Stimulated activated CD8-positive, alpha-beta memory T cell treated with anti-CD3 and anti-CD28 coated beads, Interleukin-12 subunit alpha, Interleukin-12 subunit beta, amount 100 ng/mL, for 4 hours (primary cell): Measurements from ENCODE around the gene TSKU.

ENCODE experiments used
- DNase-seq: peaks from one replicate; pipeline ENCODE4 v3.0.0-alpha.2; 2020; ENCODE audit warnings: low read depth

Gene TSKU

DNA sequence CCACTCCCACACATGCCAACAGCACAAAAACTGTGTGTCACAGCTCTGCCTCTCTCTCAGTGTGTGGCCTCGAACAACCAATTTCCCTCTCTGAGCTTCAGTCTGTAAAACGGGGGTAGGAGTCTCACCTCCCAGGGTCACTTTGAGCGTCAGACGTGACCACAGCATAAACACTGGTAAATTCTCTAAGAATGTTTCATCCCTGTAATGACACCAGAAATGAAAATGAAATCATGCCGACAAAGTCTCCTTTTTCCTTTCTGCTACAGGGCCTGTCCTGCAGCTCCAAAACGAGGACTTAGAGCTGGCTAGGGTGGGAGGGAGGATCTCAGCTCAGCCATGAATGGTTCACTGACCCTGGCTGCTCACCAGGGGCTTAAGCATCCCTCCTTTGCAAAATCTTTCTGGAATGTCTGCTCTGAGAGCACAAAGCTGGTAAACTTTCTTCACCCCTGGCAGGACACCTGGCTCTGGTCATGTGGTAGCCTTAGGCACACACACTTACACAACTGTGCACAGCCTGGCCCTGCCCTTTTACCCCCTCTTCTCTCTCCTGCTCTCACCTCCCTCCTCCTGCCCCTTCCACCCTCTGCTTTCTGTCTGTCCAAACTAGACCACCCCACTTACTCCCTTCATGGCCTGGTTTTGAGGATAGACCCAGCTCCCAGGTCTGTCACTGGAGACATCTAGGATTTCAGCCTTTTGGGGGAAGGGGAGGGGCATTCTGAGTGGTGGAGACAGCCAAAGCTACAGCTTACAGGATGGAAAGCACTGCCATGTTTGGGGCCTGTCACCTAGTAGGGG lies 12.3 kb upstream of the TSKU start:
- DNase-seq, result no peak

DNA sequence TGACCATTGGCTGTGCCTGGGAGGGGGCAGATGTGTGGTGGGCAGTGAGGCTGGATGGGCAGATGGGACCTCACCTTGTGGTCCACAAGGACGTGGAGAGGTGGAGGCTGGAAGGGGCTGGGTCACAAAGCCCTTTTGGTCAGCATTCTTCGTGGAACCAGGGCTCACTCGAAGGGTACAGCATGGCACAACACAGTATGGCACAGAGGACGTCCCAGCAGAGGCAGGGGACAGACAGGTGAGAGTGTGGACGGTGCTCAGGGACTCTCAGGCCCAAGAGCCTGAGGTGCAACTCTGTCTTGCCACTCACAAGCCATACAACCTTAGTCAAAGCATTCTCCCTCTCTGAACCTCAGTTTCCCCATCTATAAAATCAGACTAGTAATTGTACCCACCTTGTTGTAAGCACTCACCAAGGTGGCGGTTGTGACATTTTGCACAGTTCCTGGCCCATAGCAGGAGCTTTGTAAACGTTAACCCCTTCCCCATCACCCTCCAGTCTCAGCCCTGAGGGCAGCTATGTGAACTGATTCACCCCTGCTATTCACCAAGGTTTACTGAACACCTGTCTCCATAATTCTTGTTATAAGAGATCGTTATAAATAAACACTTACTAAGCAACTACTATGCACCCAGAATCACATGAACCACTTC lies 11.6 kb upstream of the TSKU start:
- DNase-seq, result no peak

- DNase-seq, result no peak
These were observed 10.9 kb upstream of the TSKU start for GRCh38 chr11:76772100-76772782.

- DNase-seq, result no peak
These were observed 10.4 kb upstream of the TSKU start for GRCh38 chr11:76772783-76773106.

GRCh38 chr11:76773921-76774361 lies 9.2 kb upstream of the TSKU start:
- DNase-seq, result no peak

- DNase-seq, result no peak
These were observed 6.7 kb upstream of the TSKU start for GRCh38 chr11:76776472-76776871.

DNA sequence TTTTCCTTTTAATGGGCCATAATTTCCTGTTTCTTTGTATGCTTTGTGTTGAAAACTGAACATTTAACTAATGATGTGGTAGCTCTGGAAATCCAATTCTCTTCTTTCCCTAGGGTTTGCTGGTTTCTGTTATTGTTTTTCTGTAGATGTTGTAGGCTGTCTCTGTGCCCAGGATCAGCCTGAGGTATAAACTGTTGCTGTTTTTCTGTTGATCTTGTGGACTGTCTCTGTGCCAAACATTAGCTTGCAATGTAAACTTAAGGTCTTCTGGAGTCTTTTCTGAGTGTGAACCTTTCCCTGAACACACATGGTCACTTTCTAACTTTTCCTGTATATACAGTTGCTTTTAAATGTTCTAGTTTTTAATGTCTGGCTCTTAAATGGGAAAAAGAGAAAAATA lies 5.9 kb upstream of the TSKU start:
- DNase-seq, result no peak

DNA sequence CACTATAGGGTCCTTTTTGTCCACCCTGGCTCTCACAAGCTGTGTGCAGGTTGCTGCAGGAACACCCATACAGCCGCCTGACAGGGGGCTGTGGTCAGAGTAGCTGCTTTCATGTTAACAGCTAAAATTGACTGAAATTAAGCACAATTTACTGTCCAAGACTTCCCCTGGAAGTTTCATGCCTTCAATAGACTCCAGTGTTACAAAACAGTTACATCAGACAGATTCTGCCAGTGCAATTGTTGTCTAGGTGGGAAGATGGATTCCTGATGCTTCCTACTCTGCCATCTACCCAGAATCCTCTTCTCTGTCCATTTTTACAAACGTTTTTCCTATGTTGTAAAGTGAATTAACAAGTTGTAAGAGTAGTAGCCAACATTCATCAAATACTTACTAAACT lies 5.3 kb upstream of the TSKU start:
- DNase-seq, result no peak

GRCh38 chr11:76778874-76779273 lies 4.3 kb upstream of the TSKU start:
- DNase-seq, result no peak

- no peak for DNase-seq
These were observed 1.9 kb upstream of the TSKU start for GRCh38 chr11:76781046-76781801.

DNA sequence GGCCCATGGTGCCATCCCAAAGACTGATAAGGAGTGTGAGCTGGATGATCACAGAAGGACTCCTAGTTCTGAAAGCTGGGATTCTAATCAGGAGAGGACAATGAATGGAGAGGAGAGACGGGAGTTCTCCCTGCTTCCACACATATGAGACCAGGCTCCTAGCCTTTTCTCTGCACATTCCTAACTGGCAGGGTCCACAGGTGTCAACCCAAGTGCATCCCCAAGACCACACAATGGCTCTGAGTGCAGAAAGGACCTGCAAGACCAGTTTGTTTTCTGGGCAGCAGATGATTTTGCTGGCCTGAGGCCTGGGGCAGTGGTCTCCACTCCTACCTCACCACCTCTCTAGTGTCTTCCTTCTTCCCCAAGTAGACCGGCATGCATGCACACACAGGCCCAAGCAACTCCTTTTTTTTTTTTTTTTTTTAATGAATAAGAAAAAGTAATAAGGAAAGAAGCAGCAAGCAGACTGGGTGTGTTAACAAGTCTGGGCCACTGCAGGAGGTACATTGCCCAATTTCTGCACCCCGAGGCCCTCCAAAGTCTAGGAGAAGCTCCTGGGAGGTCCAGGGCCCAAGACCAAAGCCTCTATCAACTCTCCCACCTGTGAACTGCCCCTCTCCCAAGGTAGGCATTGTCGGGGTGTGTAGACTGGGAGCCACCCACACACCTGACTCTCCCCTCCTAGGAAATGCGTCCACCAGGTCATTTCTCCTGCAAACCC lies 1.2 kb upstream of the TSKU start:
- no peak for DNase-seq

- no peak for DNase-seq
These were observed 444 bp upstream of the TSKU start for GRCh38 chr11:76782531-76783293.

DNA sequence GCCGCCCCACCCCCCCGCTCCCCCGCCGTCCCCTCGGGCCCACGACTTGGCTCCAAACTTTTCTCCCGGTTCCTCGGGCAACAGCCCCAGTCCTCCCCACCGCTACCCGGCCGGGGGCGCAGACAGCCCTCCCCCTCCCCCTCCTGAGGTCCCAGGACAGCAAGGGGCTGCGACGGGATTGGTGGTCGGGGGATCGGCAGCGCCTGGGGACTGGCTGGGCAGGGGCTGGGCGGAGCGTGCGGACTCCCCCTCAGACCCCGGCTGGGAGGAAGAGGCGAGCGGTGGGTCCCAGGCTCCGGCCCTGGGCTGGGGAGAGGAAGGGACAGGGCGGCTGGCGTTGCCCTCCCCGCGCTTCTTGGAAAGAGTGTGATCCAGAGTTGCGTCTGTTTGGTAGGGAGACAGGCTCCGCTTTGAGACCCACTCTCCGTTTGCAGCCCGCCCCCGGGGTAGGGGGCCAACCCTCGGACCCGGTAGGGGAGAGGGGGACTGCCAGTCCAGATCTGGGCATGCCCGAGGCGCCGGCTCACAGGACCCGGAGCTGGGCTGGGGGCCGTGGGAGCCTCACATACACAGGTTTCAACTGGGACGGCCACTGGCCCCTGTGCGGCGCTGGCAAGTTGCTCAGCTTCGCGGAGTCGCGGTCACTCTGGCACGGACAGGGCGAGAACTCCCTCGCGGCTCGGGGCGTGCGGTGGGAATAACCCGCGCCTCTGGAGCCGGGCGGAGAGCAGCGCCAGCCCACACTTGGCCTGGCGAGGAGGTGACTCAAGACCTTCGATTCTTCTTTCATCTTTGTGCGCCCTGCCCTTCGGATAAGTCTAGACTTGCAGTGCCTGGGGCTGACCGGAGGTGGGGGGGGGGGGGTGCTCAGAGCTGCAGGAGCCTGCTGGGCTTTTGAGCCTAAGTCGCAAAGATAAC lies 999 bp downstream of the TSKU start:
- no peak for DNase-seq

- DNase-seq, result no peak
These were observed 2.4 kb downstream of the TSKU start for GRCh38 chr11:76785513-76785912.

GRCh38 chr11:76786016-76786415 lies 2.9 kb downstream of the TSKU start:
- no peak for DNase-seq

- DNase-seq, result no peak
These were observed 3.4 kb downstream of the TSKU start for GRCh38 chr11:76786441-76787014.

GRCh38 chr11:76787271-76787670 lies 4.1 kb downstream of the TSKU start:
- DNase-seq, result no peak

- no peak for DNase-seq
These were observed 4.9 kb downstream of the TSKU start for GRCh38 chr11:76787911-76788596.
